ENCODE results near the gene CENPU. TPM values are rescaled to one million over a fixed set of nuclear protein-coding genes. Genes with fewer than 3 reads are reported as not detected.
"Not testable (repeated sequence)": the region's sequence is repeated elsewhere in the genome, so short reads cannot be mapped to it uniquely, and the experiment has no call there.

The CENPU gene
- 9.7 TPM for total RNA-seq

- DNase-seq (ENCODE audit: low read depth in 2 of 3, low spot score in 2 of 3): peak; percentile 88 to 99 (median 98)
Observed at GRCh38 chr4:184733654-184734524, at the start of gene CENPU. TSS of gene CENPU (minus strand) at chr4:184734096. CDS start at chr4:184734062, 34 bp downstream.

- DNase-seq (ENCODE audit: low read depth in 2 of 3, low spot score in 2 of 3): peak in 1 of 3 donors; percentile 66
Observed at GRCh38 chr4:184782731-184783373, 49.0 kb upstream of the CENPU start.

- DNase-seq (ENCODE audit: low read depth in 2 of 3, low spot score in 2 of 3): not testable (repeated sequence)
Observed at GRCh38 chr4:184779160-184779559, 45.3 kb upstream of the CENPU start.

GRCh38 chr4:184778325-184778724 is 44.4 kb upstream of the CENPU start:
- DNase-seq (ENCODE audit: low read depth in 2 of 3, low spot score in 2 of 3): no peak

GRCh38 chr4:184776821-184777220 is 42.9 kb upstream of the CENPU start:
- DNase-seq (ENCODE audit: low read depth in 2 of 3, low spot score in 2 of 3): no peak

- no peak for DNase-seq (ENCODE audit: low read depth in 2 of 3, low spot score in 2 of 3)
Observed at GRCh38 chr4:184775854-184776555, 42.1 kb upstream of the CENPU start.

- DNase-seq (ENCODE audit: low read depth in 2 of 3, low spot score in 2 of 3): no peak
Observed at GRCh38 chr4:184774152-184774551, 40.3 kb upstream of the CENPU start.

GRCh38 chr4:184771416-184771815 is 37.5 kb upstream of the CENPU start:
- no peak for DNase-seq (ENCODE audit: low read depth in 2 of 3, low spot score in 2 of 3)

GRCh38 chr4:184769141-184769765 is 35.4 kb upstream of the CENPU start:
- no peak for DNase-seq (ENCODE audit: low read depth in 2 of 3, low spot score in 2 of 3)

GRCh38 chr4:184768296-184768695 is 34.4 kb upstream of the CENPU start:
- no peak for DNase-seq (ENCODE audit: low read depth in 2 of 3, low spot score in 2 of 3)

- no peak for DNase-seq (ENCODE audit: low read depth in 2 of 3, low spot score in 2 of 3)
Observed at GRCh38 chr4:184766446-184766845, 32.5 kb upstream of the CENPU start.

- no peak for DNase-seq (ENCODE audit: low read depth in 2 of 3, low spot score in 2 of 3)
Observed at GRCh38 chr4:184765473-184766340, 31.8 kb upstream of the CENPU start.

- no peak for DNase-seq (ENCODE audit: low read depth in 2 of 3, low spot score in 2 of 3)
Observed at GRCh38 chr4:184764601-184765000, 30.7 kb upstream of the CENPU start.

GRCh38 chr4:184763150-184763780 is 29.4 kb upstream of the CENPU start:
- DNase-seq (ENCODE audit: low read depth in 2 of 3, low spot score in 2 of 3): no peak

GRCh38 chr4:184762100-184762499 is 28.2 kb upstream of the CENPU start:
- peak; percentile 18 to 93 (median 72) for DNase-seq (ENCODE audit: low read depth in 2 of 3, low spot score in 2 of 3)

GRCh38 chr4:184760681-184761080 is 26.8 kb upstream of the CENPU start:
- no peak for DNase-seq (ENCODE audit: low read depth in 2 of 3, low spot score in 2 of 3)

- DNase-seq (ENCODE audit: low read depth in 2 of 3, low spot score in 2 of 3): no peak
Observed at GRCh38 chr4:184757810-184758209, 23.9 kb upstream of the CENPU start.

- DNase-seq (ENCODE audit: low read depth in 2 of 3, low spot score in 2 of 3): no peak
Observed at GRCh38 chr4:184756399-184756798, 22.5 kb upstream of the CENPU start.

GRCh38 chr4:184755278-184755677 is 21.4 kb upstream of the CENPU start:
- no peak for DNase-seq (ENCODE audit: low read depth in 2 of 3, low spot score in 2 of 3)
